ENCODE measurements around the gene PDRG1.

GRCh38 chr20:31954500-31954899 is 2.7 kb upstream of the PDRG1 start:
- TF ChIP-seq CTCF (IDR thresholded peaks at IDR 0.05; ENCODE audit: low read depth, low read length) (no peak), EZH2phosphoT487 (IDR thresholded peaks at IDR 0.05; ENCODE audit: low read depth) (no peak)

All from OCI-LY3 (cell line).